GM19452 (cell line): Measurements from ENCODE around the gene COASY.
"Not testable (repeated sequence)": the region's sequence is repeated elsewhere in the genome, so short reads cannot be mapped to it uniquely, and the experiment has no call there.

Experiments used
- ATAC-seq: cut with Tn5 transposase; IDR thresholded peaks from one replicate; pipeline ENCODE4 v1.9.1; 2021; ENCODE audit not compliant: unreplicated experiment

COASY gene

GRCh38 chr17:42609814-42610801 is 48.2 kb downstream of the COASY start:
- ATAC-seq = not testable (repeated sequence)

- ATAC-seq = no peak
Observed at GRCh38 chr17:42612013-42612412, 50.1 kb downstream of the COASY start.

- no peak for ATAC-seq
Observed at GRCh38 chr17:42613699-42614295, 51.8 kb downstream of the COASY start.
